Erythroblast (primary cell): Measurements from ENCODE around the gene RICTOR.

Experiments used
- GATA1 ChIP-seq: IDR thresholded peaks from 2 replicates; pipeline ENCODE4 v1.6.1; 2011; ENCODE audit warnings: low read depth, mild to moderate bottlenecking, control low read depth, low read length, moderate library complexity
- POLR2A ChIP-seq: IDR thresholded peaks from 2 replicates; pipeline ENCODE4 v1.6.1; 2011; ENCODE audit warnings: mild to moderate bottlenecking, low read length

DNA sequence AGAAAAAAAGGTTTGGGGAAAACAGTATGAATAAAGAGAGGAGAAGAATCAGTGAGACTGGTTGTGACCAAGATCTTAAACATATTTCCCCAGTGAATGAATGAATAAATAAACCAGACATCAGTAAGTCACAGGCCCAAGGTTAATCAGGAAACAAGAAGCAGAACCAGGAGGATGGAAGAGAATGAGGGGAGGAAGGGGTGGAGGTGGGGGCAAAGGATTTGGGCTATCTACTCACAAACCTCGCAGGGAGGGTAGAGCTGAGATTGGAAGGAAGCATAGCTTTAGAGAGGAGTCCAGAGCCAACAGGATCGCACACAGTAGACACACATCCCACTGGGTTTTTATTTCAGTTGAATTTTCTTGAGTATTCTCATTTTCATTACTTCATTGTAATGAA lies 47.7 kb upstream of the RICTOR start:
- no peak for TF ChIP-seq POLR2A
- TF ChIP-seq GATA1, result no peak
